ENCODE data around the gene RAE1. TPM values are rescaled to one million over a fixed set of nuclear protein-coding genes. Genes with fewer than 3 reads are reported as not detected.

Gene RAE1
- total RNA-seq, 1 donor from 2014 or later, result 24.7 TPM

GRCh38 chr20:57371363-57371762, 20.3 kb downstream of the RAE1 start:
- no peak overlapping the region for H3K4me3 Mint-ChIP-seq (ENCODE audit: unreplicated experiment)
- H3K9me3 Mint-ChIP-seq (ENCODE audit: unreplicated experiment), result no peaks in the 10 kb centered on the region
- H3K27ac Mint-ChIP-seq (ENCODE audit: unreplicated experiment), result no peak overlapping the region
- peaks cover 59% of the 10 kb centered on the region for H3K36me3 Mint-ChIP-seq (ENCODE audit: unreplicated experiment)
- TF ChIP-seq CTCF (IDR thresholded peaks at IDR 0.05), result no peak
- no peak for DNase-seq (ENCODE audit: extremely low spot score, unreplicated experiment)
- H3K4me1 Mint-ChIP-seq (ENCODE audit: unreplicated experiment), result no peaks in the 10 kb centered on the region
- H3K27me3 Mint-ChIP-seq (ENCODE audit: unreplicated experiment), result no peaks in the 10 kb centered on the region

GRCh38 chr20:57372157-57372556, 21.1 kb downstream of the RAE1 start:
- H3K36me3 Mint-ChIP-seq (ENCODE audit: unreplicated experiment), result peaks cover 53% of the 10 kb centered on the region

GRCh38 chr20:57372581-57373350, 21.7 kb downstream of the RAE1 start:
- no peak for TF ChIP-seq CTCF (IDR thresholded peaks at IDR 0.05)
- H3K27ac Mint-ChIP-seq (ENCODE audit: unreplicated experiment), result no peak overlapping the region
- H3K36me3 Mint-ChIP-seq (ENCODE audit: unreplicated experiment), result peaks cover 56% of the 10 kb centered on the region
- DNase-seq (ENCODE audit: extremely low spot score, unreplicated experiment), result no peak
- no peaks in the 10 kb centered on the region for H3K27me3 Mint-ChIP-seq (ENCODE audit: unreplicated experiment)
- H3K4me1 Mint-ChIP-seq (ENCODE audit: unreplicated experiment), result no peaks in the 10 kb centered on the region
- H3K4me3 Mint-ChIP-seq (ENCODE audit: unreplicated experiment), result no peak overlapping the region
- no peaks in the 10 kb centered on the region for H3K9me3 Mint-ChIP-seq (ENCODE audit: unreplicated experiment)

More at GRCh38 chr20:57372157-57372556, 21.1 kb downstream of the RAE1 start:
- H3K27ac Mint-ChIP-seq (ENCODE audit: unreplicated experiment), result no peak overlapping the region
- no peak for DNase-seq (ENCODE audit: extremely low spot score, unreplicated experiment)
- TF ChIP-seq CTCF (IDR thresholded peaks at IDR 0.05), result no peak
- no peaks in the 10 kb centered on the region for H3K27me3 Mint-ChIP-seq (ENCODE audit: unreplicated experiment)
- no peak overlapping the region for H3K4me3 Mint-ChIP-seq (ENCODE audit: unreplicated experiment)
- no peaks in the 10 kb centered on the region for H3K9me3 Mint-ChIP-seq (ENCODE audit: unreplicated experiment)
- no peaks in the 10 kb centered on the region for H3K4me1 Mint-ChIP-seq (ENCODE audit: unreplicated experiment)

GRCh38 chr20:57374343-57374930, 23.4 kb downstream of the RAE1 start:
- H3K9me3 Mint-ChIP-seq (ENCODE audit: unreplicated experiment), result no peaks in the 10 kb centered on the region

More at GRCh38 chr20:57374343-57374930, 23.4 kb downstream of the RAE1 start:
- no peak for TF ChIP-seq CTCF (IDR thresholded peaks at IDR 0.05)
- Mint-ChIP-seq H3K4me3 (ENCODE audit: unreplicated experiment) (no peak overlapping the region), H3K27ac (ENCODE audit: unreplicated experiment) (no peak overlapping the region), H3K36me3 (ENCODE audit: unreplicated experiment) (peaks cover 51% of the 10 kb centered on the region), H3K27me3 (ENCODE audit: unreplicated experiment) (no peaks in the 10 kb centered on the region), H3K4me1 (ENCODE audit: unreplicated experiment) (no peaks in the 10 kb centered on the region)
- DNase-seq (ENCODE audit: extremely low spot score, unreplicated experiment), result no peak

All from osteocyte (in vitro differentiated cells).